ENCODE results near the gene SLC25A22. TPM values are rescaled to one million over a fixed set of nuclear protein-coding genes. Genes with fewer than 3 reads are reported as not detected.
A peak's percentile ranks its signal among the peaks of the same experiment; 100 is the strongest.

SLC25A22 gene
- total and polyA plus RNA-seq, 9 of the 15 experiments (the other 6 are each of a cell fraction or from before 2014, with no cell fraction given), result 0.41 to 55.4 (median 11.4) TPM

DNA sequence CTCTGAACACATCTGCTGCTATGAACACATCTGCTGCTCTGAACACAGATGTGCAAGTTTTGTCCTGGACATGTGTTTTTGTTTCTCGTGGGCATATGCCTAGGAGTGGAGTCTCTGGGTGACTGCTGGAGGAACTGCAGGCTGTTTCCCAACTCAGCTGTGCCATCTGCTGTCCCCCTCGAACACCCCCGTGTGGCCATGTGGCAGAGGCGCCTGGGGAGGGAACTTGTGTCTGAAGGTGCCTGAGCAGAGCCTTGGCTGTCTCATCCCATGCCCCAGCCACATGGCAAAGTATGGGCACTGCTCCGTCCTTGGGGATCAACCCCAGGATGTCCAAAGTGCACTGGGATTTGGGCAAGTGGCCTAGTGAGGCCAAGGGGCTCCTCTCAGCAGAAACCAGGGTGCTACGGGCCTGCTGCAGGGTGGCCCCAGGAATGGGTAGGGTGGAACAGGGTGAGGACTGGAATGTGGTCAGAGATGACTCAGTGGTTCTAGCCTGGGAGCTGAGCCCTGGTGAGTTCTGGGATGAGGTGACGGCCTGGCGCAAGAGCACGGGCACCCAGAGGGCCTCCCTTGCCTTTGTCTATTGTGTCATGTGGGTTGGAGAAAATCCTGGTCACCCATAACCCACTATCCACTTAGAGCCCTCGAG is 35.5 kb downstream of the SLC25A22 start (continued):
- TF ChIP-seq, protein P1, sequence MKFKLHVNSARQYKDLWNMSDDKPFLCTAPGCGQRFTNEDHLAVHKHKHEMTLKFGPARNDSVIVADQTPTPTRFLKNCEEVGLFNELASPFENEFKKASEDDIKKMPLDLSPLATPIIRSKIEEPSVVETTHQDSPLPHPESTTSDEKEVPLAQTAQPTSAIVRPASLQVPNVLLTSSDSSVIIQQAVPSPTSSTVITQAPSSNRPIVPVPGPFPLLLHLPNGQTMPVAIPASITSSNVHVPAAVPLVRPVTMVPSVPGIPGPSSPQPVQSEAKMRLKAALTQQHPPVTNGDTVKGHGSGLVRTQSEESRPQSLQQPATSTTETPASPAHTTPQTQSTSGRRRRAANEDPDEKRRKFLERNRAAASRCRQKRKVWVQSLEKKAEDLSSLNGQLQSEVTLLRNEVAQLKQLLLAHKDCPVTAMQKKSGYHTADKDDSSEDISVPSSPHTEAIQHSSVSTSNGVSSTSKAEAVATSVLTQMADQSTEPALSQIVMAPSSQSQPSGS (CRISPR knock-in tag; IDR thresholded peaks at IDR 0.05), result no peak
- TF ChIP-seq FOXK1 (CRISPR knock-in tag; IDR thresholded peaks at IDR 0.05; ENCODE audit: borderline replicate concordance), result peak; percentile 55; the same call in 1 of the 2 replicates
- peak; percentile 45 for TF ChIP-seq RBFOX2 (IDR thresholded peaks at IDR 0.05; ENCODE audit: low read depth, low read length)
- no peak for TF ChIP-seq DMBX1 (CRISPR knock-in tag; IDR thresholded peaks at IDR 0.05; ENCODE audit: borderline replicate concordance)
- TF ChIP-seq ELF1 (tag; IDR thresholded peaks at IDR 0.05), result no peak
- peak; percentile 43 for TF ChIP-seq POLR2B (IDR thresholded peaks at IDR 0.05; ENCODE audit: low read depth, partially characterized antibody)
- TF ChIP-seq CTCF (IDR thresholded peaks at IDR 0.05 in 2 of 3, conservative IDR thresholded peaks at IDR 0.05 in 1 of 3; ENCODE audit: insufficient read depth in 2 of 3, low read depth in 1 of 3, low read length in 3 of 3), result peak; percentile 39 to 51 (median 41)
- TF ChIP-seq ID3 (CRISPR knock-in tag; IDR thresholded peaks at IDR 0.05), result no peak
- TF ChIP-seq ID3 (tag; IDR thresholded peaks at IDR 0.05), result 0 out of 2 replicates have a peak, but pooled peaks have one; percentile 20

Measured in K562 (cell line).